Right renal cortex interstitium (tissue), 3 donors: ENCODE measurements around the gene RIBC1. TPM values are rescaled to one million over a fixed set of nuclear protein-coding genes. Genes with fewer than 3 reads are reported as not detected.

Source experiments
- polyA plus RNA-seq, 3 donors: library from polyadenylated mRNA; unstranded; fragments of 120-200 nt; gene quantifications; one replicate each; pipeline ENCODE4 v1.2.1, GENCODE V29; 2013; ENCODE audit not compliant: insufficient read length in 3 of 3

RIBC1 gene
- polyA plus RNA-seq, 3 donors = 3.5 to 5.0 (median 5.0) TPM

Other genes starting within 250 kb of the RIBC1 start
- gene KDM5C, start 197.7 kb upstream of the RIBC1 start, polyA plus RNA-seq = 10 to 100 TPM; 59.8 to 71.3 (median 66.8) TPM
- gene IQSEC2, start 141.3 kb upstream of the RIBC1 start, polyA plus RNA-seq = 10 to 100 TPM; 12.3 to 13.6 (median 12.9) TPM
- 100 to 1,000 TPM; 110 to 122 (median 120) TPM for gene SMC1A, start 219 bp upstream of the RIBC1 start, polyA plus RNA-seq
- gene HSD17B10, start 11.5 kb downstream of the RIBC1 start, polyA plus RNA-seq = 100 to 1,000 TPM; 112 to 121 (median 117) TPM